Stimulated activated naive CD4-positive, alpha-beta T cell (primary cell): ENCODE measurements around the gene ADGRG1.
"Not testable (repeated sequence)": the region's sequence is repeated elsewhere in the genome, so short reads cannot be mapped to it uniquely, and the experiment has no call there.

Source experiments
- DNase-seq, 6 experiments: peaks; one replicate each; lab custom pipeline; 2025; lab: John Stamatoyannopoulos, UW

ADGRG1 gene

DNA sequence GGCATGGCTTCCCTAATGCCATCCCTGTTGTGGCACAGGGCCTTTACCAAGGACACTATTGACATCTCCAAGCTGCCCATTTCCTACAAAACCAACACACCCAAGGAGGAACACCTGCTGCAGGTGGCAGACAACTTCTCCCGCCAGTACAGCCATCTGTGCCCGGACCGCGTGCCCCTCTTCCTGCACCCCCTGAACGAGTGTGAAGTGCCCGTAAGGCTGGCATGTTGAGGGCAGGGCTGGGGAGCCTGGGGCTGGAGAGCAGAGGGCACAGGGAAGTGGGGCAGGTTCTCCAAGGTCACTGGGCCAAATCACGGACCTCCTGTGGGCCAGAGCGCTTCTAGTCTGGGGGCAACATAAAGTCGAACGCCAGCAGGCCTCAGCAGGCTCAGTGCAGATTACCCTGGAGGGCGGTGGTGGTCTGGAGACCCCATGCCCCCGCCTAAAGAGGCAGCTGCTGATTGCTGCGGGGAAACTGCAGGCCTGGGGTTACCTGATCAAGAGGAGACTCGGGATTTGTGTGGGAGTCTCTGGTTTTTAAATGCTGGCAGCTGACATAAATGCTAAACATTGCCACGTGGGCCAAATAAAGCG is 70.5 kb downstream of the ADGRG1 start:
- no peak for DNase-seq

DNA sequence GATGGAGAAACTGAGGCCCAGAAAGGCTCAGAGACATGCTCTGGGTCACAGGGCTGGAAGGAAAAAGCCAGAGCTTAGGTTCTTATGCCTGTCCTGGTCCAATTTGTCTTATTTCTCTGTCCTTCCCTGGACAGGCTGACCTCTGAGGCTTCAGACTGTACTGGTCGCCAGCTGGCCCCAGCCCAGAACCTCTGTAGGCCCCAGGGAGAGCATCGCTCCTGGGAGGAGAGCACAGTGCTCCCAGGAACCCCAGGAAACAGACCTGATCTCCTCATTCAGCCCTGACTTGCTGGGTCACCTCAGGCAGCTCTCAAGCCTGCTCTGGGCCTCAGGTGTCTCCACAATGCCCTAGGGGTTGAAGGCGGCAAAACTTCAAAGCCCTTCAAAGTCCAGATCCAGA is 71.1 kb downstream of the ADGRG1 start:
- no peak for DNase-seq

DNA sequence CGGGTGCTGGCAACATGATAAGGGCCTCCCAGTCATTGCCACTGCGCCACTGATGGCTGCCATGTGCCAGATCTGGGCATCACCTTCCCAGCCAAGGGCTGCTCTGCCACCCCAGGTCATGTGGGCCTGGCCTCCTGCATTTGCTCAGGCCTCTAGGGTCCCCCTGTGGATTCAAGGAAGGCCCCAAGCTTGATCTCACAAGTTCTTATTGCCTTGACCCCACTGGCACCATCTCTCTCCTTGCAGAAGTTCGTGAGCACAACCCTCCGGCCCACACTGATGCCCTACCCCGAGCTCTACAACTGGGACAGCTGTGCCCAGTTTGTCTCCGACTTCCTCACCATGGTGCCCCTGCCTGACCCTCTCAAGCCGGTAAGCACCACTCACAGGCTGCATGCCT is 71.5 kb downstream of the ADGRG1 start:
- no peak for DNase-seq

DNA sequence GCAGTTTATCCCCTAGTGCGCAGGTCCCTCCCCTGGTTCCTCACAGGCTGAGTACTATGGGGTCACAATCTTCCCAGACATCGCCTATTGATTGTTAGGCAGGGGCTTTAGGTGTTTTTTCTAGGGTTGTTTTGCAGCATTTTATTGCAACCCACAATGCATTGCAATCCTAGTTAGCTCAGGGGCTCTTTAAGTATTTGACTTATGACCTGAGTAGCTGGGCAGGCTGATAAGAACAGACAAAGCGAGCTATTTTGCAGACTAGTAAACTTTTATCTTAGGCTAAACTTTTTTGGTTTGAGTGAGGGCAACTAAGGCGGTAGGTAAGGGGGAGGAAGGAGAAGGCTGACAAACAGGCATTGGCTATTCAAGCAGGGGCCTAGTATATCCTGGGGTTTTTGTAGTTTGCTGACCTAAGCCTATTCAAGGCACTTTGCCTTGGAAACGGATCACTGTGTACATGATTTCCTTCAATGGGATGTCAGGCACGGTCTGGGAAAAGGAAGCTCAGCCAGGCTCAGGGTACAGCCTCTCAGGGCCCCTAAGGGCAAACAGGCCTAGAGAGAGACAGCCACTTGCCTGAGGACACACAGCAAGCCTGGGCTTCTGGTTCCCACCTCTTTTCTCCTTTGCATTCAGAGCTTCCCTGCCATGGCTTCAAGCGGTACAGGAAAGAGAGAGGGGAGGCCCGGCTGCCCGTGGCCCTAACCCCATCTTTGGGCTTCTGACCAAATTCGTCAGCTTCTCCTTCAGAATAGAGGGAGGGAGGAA is 72.5 kb downstream of the ADGRG1 start:
- no peak for DNase-seq

DNA sequence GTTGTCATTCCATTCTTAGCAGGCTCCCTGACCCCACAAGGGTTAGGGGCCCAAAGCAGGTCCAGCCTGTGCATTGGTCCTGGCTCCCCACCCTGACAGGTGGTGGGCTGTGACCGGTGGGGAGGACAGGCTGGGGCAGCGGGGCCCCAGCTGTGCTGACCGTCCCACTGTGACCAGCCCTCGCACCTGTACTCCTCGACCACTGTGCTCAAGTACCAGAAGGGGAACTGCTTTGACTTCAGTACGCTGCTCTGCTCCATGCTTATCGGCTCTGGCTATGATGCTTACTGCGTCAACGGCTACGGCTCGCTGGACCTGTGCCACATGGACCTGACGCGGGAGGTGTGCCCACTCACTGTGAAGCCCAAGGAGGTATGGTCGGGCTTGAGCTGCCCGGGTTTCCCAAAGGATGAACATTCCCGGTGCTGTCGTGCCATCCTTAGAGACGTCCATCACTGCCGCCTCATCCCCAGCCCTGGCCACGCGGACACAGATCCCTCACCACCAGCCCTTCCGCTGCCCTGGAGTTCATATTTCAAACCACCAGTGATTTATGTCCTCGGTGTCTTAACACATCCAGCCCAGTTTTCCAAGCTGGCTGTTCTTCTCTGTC is 73.4 kb downstream of the ADGRG1 start:
- no peak for DNase-seq

DNA sequence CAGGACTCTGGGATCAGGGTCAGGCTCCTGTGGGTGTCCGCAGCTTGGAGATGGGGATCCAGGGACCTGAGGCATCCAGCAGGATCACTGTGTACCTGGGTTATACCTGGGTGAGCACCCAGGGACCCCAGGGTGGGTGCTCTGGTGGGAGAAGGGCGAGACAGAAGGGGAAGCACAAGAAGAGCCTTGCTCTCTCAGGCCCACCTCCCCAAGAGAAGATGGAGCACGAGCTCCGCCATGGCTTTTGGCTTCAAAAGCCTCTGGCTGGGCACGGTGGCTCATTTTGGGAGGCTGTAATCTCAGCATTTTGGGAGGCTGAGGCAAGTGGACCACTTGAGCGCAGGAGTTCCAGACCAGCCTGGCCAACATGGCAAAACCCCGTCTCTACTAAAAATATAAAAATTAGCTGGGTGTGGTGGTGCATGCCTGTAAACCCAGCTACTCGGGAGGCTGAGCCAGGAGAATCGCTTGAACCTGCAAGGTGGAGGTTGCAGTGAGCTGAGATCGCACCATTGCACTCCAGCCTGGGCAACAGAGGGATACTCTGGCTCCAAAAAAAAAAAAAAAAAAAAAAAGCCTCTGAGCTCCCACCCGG is 75.1 kb downstream of the ADGRG1 start:
- DNase-seq: no peak

DNA sequence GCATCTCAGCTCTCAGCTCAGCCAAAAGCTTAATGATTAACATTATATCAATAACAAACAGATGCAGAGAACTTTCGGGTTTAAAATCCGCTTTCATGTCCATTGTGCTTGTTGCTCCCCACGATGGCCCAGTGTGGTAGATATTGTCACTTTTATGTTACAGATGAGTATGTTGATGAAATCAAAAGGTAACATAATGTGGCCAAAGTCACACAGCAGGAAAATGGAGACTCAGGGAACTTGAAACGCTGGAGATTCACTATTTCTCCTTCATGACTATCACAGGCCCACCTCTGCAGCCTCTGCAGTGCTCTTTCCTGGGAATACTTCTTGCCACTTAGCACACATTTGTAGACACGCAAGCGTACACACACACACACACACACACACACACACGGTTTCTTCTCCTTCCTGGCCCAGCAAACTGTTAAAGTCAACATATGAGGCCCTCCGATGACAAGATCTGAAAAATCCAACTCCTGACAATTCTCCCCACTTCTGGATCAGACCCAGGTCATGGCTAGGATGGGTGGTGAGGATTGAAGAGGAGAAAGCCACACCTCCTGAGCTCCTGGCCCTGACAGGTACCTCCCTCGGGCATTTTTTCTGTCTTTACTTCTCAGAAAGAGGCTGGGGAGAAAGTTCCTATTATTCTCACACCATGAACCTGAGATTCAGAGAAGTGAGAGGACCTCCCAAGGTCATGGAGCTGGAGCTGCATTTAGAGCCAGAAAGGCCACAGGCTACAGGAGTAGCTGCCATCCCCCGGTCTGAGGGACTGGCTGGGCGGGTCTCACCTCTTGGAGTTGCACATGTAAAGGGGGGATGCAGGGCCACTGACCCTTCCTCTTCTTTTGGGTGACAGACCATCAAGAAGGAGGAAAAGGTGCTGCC is 75.8 kb downstream of the ADGRG1 start:
- no peak for DNase-seq

DNA sequence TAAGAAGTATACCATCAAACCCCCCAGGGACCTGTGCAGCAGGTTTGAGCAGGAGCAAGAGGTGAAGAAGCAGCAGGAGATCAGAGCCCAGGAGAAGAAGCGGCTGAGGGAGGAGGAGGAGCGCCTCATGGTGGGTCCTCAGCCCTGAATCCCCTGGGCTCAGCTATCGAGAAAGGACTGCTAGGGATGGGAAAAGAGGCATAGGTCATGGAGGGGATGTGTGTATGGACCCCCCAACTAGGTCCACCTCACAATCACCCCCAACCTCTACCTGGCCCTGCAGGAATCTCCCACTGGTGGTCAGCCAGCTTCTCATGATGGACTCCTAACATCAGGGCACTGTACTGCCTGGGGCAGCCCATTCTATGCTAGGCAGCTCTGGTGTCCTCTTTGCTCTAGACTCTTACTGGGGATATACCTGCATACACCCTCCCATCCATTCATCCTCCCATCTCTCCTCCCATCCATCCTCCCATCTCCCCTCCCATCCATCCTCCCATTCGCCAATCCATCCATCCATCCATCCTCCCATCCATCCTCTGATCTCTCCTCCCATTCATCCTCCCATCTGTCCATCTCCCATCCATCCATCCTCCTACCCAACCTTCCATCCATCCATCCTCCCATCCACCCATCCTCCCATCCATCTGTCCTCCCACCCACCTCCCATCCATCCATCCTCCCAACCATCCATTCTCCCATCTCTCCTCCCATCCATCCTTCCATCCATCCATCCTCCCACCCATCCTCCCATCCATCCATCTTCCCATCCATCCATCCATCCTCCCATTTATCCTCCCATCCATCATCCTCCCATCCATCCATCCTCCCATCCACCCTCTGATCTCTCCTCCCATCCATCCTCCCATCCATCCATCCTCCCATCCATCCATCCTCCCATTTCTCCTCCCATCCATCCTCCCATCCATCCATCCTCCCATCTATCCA is 76.7 kb downstream of the ADGRG1 start:
- no peak for DNase-seq

DNA sequence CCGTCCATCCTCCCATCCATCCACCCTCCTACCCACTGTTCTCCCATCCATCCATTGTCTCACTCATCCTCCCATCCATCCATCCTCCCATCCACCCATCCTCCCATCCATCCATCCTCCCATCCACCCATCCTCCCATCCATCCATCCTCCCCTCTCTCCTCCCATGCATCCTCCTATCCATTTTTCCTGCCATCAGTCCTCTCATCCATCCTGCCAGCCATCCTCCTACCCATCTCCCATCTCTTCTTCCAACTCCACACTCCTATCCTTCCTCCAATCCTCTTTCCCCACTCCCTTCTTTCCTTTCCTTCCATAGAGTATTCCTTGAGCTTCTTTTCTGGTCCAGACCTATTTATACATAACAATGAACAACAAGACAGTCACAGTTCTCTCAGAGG is 78.3 kb downstream of the ADGRG1 start:
- DNase-seq: no peak

DNA sequence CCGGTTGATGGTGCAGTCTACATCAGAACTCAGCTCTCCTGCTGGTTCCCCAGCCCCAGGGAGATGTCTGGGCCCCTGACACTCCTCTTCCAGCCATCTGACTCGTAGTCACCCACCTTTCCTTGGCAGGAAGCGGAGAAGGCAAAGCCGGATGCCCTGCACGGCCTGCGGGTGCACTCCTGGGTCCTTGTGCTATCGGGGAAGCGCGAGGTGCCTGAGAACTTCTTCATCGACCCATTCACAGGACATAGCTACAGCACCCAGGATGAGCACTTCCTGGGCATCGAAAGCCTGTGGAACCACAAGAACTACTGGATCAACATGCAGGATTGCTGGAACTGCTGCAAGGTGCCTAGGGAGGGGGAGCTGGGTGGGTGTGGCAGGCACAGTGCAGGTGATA is 78.9 kb downstream of the ADGRG1 start:
- no peak for DNase-seq

DNA sequence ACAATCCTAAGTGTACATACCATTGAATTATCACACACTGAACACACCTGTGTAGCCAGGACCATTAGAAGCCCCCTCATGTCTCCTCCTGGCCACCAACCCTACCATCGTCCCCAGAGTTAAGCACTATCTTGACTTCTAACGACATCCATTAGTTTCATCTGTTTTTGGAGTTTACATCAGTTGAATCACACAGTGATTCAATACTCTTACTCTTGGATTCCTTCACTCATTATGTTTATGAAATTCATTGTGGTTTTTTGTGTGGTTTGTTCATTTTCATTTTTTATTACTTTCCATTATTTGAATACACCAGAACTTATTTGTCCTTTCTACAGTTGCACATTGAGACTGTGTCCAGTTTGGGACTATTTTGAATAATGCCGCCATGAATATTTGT is 79.7 kb downstream of the ADGRG1 start:
- DNase-seq: no peak

DNA sequence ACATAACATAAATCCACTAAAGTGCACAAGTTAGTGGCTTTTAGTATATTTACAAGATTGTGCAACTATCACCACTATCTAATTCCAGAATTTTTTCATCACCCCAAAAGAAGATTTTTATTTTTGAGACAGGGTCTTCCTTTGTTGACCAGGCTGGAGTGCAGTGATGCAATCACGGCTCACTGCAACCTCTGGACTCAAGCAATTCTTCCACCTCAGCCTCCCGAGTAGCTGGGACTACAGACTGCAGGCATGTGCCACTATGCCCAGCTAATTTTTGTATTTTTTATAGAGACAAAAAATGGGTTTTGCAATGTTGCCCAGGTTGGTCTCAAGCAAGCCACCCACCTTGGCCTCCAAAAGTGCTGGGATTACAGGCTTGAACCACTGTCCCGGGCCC is 81.2 kb downstream of the ADGRG1 start:
- DNase-seq: no peak

DNA sequence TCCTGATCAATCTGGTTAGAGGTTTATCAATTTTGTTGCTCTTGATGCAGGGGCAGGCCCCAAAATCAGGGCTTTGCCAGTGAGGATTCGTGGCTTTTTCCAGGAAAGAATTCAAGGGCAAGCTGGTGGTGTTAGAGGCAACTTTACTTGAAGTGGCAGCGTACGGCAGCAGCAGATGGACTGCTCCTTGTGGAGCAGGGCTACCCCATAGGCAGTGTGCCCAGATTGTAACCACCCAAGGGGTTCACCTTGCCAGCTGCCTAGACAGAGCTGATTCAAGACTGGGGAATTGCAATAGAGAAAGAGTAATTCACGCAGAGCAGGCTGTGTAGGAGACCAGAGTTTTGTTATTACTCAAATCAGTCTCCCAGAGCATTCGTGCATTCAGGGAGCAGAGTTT is 82.9 kb downstream of the ADGRG1 start:
- DNase-seq: no peak

DNA sequence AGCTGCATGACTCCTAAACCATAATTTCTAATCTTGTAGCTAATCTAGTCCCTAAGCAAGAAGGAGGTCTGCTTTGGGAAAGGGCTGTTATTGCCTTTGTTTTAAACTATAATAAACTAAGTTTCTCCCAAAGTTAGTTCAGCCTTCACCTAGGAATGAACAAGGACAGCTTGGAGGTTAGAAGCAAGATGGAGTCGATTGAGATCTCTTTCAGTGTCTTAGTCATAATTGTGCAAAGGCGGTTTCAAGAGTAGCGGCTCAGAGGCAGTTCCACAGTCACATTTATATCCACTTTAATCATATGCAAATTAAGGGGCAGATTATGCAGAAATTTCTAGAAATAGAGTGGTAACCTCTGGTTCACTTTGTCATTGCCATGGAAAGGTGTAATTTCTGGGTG is 83.6 kb downstream of the ADGRG1 start:
- no peak for DNase-seq

DNA sequence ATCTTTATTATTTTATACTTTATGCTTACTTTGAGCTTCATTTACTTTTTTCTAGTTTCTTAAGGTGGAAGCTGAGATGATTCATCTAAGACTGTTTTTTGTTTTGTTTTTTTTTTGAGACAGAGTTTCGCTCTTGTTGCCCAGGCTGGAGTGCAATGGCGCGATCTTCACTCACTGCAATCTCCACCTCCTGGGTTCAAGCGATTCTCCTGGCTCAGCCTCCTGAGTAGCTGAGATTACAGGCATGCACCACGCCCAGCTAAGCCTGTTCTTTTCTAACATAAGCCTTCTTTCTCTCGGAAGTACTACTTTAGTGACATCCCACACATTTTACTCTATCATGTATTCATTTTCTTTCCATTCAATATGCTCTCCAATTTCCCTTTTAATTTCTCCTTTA is 84.1 kb downstream of the ADGRG1 start:
- not testable (repeated sequence) for DNase-seq

DNA sequence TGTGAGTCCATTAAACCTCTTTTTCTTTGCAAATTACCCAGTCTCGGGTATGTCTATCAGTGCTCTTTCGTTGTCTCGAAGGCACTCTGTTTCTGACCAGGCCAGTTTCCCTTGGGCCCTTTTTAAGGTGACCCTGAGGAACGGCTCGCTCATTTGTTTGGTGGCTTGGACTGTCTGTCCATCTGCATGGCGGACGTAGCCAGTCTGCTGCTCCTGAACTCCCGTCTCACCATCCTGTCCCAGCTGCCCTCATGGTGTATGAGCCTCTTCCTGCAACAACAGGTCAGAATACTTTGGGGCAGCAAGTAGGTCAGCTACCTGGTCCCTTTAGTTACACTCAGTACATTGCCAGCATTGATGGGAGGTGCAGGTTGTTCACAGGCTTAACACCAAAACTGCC is 85.2 kb downstream of the ADGRG1 start:
- no peak for DNase-seq

DNA sequence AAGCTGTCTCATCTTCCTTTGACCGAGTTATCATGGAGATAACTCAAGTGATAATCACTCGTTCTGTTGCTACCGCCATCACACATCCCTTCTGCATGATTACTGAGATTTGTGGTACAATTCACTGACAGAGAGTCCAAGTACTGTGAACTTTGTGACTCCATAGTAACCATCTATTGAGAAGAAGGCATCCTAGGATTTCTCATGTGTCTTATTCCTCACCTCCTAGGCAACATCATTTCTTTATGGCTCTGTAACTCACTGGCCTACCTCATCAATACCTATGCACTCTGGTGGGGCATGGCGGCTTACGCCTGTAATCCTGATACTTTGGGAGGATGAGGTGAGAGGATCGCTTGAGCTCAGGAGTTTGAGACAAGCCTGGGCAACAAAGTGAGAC is 85.6 kb downstream of the ADGRG1 start:
- DNase-seq: no peak
